ENCODE results near the gene ACY1. TPM values are rescaled to one million over a fixed set of nuclear protein-coding genes. Genes with fewer than 3 reads are reported as not detected.

ACY1 gene
- total RNA-seq, 1 experiment from 2014 or later: 62.6 TPM

DNA sequence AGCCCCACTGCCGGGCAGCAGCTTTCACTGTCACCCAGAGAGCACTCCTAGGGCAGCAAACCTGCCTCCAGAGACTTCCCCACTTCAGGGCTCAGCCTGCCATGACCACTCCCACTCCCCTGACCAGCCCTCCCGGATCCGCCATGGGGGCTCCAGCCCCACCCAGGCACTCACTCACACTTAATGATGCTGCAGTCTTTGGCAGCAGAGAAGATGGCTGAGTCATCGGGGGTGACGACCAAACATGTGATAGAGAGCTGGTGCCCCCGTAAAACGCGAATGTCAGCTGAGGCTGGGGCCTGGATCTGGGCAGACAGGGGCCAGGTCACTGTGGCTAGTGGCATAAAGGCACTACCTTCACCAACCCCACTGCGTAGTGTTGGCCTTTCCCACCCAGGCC is 46.3 kb upstream of the ACY1 start:
- no peak overlapping the region for H2BK5ac ChIP-seq (ENCODE audit: insufficient read length, low read length)
- Mint-ChIP-seq H3K4me1 (peaks cover 12 to 14% of the 10 kb centered on the region in 2 experiments), H3K36me3 (ENCODE audit: insufficient read depth in 1 of 3, low read depth in 3 of 3) (peaks cover 58 to 82% (median 74%) of the 10 kb centered on the region in 3 experiments; a peak in 6 of 7 replicates)

More for the DNA sequence above, 46.3 kb upstream of the ACY1 start:
- no peaks in the 10 kb centered on the region for H3K27me3 ChIP-seq (ENCODE audit: insufficient read depth, low read length)
- H3K14ac ChIP-seq (ENCODE audit: insufficient read depth, low read length): no peak overlapping the region
- no peak overlapping the region for H2AK5ac ChIP-seq (ENCODE audit: insufficient read length, low read length)
- peaks cover 14% of the 10 kb centered on the region for H3K79me1 ChIP-seq (ENCODE audit: insufficient read depth, low read depth, low read length, poor library complexity, severe bottlenecking)
- H3K27ac ChIP-seq (ENCODE audit: insufficient read length, low read depth, low read length): no peak overlapping the region
- H3K27me3 Mint-ChIP-seq (ENCODE audit: low read depth): no peaks in the 10 kb centered on the region; the same call in 1 of the 2 replicates
- no peak overlapping the region for H2BK120ac ChIP-seq (ENCODE audit: low read depth, low read length, poor library complexity, severe bottlenecking)
- WGBS (ENCODE audit: extremely low coverage, insufficient read length, low lambda C conversion rate): no CpG with 5 or more reads among the region's 9 CpGs
- no peak overlapping the region for H3T11ph ChIP-seq (ENCODE audit: low read length)
- H3K79me2 ChIP-seq (ENCODE audit: insufficient read depth, low read length): peaks cover 10% of the 10 kb centered on the region
- no peak overlapping the region for H3K27ac Mint-ChIP-seq
- 0 out of 2 replicates have a peak, but pooled peaks cover 2% of the 10 kb centered on the region for H3K4me1 ChIP-seq (ENCODE audit: insufficient read depth, low read length)
- H3K9me3 Mint-ChIP-seq: no peaks in the 10 kb centered on the region; a peak in 1 of 5 replicates
- H3K4me3 Mint-ChIP-seq: no peak overlapping the region
- H2BK20ac ChIP-seq (ENCODE audit: low read depth, low read length, poor library complexity, severe bottlenecking): no peak overlapping the region
- H3K9ac ChIP-seq (ENCODE audit: extremely low read depth, insufficient read length, low read length): no peak overlapping the region
- H2AFZ ChIP-seq (ENCODE audit: low read length): no peak overlapping the region
- H3K4ac ChIP-seq (ENCODE audit: low read depth, low read length): no peak overlapping the region
- no peak overlapping the region for H3K18ac ChIP-seq (ENCODE audit: insufficient read length, low read depth, low read length)
- H2BK12ac ChIP-seq (ENCODE audit: insufficient read length, low read depth, low read length): no peak overlapping the region
- H4K5ac ChIP-seq (ENCODE audit: insufficient read length, low read depth, low read length): no peak overlapping the region
- TF ChIP-seq, protein P1, sequence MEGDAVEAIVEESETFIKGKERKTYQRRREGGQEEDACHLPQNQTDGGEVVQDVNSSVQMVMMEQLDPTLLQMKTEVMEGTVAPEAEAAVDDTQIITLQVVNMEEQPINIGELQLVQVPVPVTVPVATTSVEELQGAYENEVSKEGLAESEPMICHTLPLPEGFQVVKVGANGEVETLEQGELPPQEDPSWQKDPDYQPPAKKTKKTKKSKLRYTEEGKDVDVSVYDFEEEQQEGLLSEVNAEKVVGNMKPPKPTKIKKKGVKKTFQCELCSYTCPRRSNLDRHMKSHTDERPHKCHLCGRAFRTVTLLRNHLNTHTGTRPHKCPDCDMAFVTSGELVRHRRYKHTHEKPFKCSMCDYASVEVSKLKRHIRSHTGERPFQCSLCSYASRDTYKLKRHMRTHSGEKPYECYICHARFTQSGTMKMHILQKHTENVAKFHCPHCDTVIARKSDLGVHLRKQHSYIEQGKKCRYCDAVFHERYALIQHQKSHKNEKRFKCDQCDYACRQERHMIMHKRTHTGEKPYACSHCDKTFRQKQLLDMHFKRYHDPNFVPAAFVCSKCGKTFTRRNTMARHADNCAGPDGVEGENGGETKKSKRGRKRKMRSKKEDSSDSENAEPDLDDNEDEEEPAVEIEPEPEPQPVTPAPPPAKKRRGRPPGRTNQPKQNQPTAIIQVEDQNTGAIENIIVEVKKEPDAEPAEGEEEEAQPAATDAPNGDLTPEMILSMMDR (conservative IDR thresholded peaks at IDR 0.05): no peak
- no peak for DNase-seq
- H3K23me2 ChIP-seq (ENCODE audit: insufficient read length, low read depth, low read length, poor library complexity, severe bottlenecking): peaks cover 9% of the 10 kb centered on the region
- H4K91ac ChIP-seq (ENCODE audit: insufficient read length, low read depth, low read length): no peak overlapping the region
- no peak overlapping the region for H3K56ac ChIP-seq (ENCODE audit: insufficient read length, low read depth, low read length)
- no peak overlapping the region for H2BK15ac ChIP-seq (ENCODE audit: low read depth, low read length)
- H4K20me1 ChIP-seq (ENCODE audit: control insufficient read depth, insufficient read depth, insufficient read length): no peaks in the 10 kb centered on the region
- no peak overlapping the region for H3K4me2 ChIP-seq (ENCODE audit: insufficient read depth, insufficient read length, low read length)
- H4K8ac ChIP-seq (replicated peaks; ENCODE audit: insufficient read length, low read depth, low read length): no peak overlapping the region
- no peaks in the 10 kb centered on the region for H3K9me3 ChIP-seq (ENCODE audit: control insufficient read depth, low read depth, low read length)
- H3K23ac ChIP-seq (ENCODE audit: insufficient read length, low read depth, low read length): no peak overlapping the region

All from H9 (cell line).